ENCODE results near the gene OR2Y1.
"Not testable (repeated sequence)": the region's sequence is repeated elsewhere in the genome, so short reads cannot be mapped to it uniquely, and the experiment has no call there.

Gene OR2Y1

GRCh38 chr5:180784497-180785097 lies 44.7 kb upstream of the OR2Y1 start:
- H3K27ac ChIP-seq, result no peak overlapping the region
- CTCF ChIA-PET, result interaction anchor here (0.5 to 1.6 kb wide), 21 partner anchors 10 to 415 kb away, joined by 3 to 14 read pairs (median 4); partner anchors contain the start of gene MGAT1
- peak; percentile 90 for DNase-seq (ENCODE audit: low spot score)
- TF ChIP-seq, protein P1, sequence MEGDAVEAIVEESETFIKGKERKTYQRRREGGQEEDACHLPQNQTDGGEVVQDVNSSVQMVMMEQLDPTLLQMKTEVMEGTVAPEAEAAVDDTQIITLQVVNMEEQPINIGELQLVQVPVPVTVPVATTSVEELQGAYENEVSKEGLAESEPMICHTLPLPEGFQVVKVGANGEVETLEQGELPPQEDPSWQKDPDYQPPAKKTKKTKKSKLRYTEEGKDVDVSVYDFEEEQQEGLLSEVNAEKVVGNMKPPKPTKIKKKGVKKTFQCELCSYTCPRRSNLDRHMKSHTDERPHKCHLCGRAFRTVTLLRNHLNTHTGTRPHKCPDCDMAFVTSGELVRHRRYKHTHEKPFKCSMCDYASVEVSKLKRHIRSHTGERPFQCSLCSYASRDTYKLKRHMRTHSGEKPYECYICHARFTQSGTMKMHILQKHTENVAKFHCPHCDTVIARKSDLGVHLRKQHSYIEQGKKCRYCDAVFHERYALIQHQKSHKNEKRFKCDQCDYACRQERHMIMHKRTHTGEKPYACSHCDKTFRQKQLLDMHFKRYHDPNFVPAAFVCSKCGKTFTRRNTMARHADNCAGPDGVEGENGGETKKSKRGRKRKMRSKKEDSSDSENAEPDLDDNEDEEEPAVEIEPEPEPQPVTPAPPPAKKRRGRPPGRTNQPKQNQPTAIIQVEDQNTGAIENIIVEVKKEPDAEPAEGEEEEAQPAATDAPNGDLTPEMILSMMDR (conservative IDR thresholded peaks at IDR 0.05; ENCODE audit: low read depth), result peak; percentile 95
- POLR2A ChIA-PET (ENCODE audit: low non-redundant PET), result no interaction called here

GRCh38 chr5:180783340-180784052 lies 43.6 kb upstream of the OR2Y1 start:
- no peak for DNase-seq (ENCODE audit: low spot score)
- POLR2A ChIA-PET (ENCODE audit: low non-redundant PET), result no interaction called here
- TF ChIP-seq, protein P1 (conservative IDR thresholded peaks at IDR 0.05; ENCODE audit: low read depth), result no peak

DNA sequence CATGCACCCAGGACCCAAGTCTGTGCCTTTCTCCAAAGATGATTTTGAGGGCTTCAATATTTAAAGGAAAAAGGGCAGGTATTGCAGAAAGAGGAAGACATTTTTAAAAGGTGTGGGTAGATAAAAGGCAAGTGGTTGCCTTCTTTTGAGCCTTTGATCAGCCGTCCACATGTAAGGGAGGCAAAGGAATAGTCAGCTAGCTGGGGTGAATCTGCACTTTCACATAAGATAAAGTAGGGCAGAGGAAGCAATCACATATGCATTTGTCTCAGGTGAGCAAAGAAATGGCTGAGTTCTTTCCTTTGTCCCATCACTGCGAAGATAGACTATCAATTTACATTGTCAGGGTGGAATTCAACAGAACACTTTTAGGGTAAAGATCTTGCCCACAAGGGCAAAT lies 42.9 kb upstream of the OR2Y1 start:
- TF ChIP-seq, protein P1 (conservative IDR thresholded peaks at IDR 0.05; ENCODE audit: low read depth), result no peak
- no peak overlapping the region for H3K27ac ChIP-seq
- ChIA-PET CTCF (interaction anchor here (0.7 to 1.1 kb wide), 2 partner anchors 55 to 86 kb away, joined by 3 read pairs; no protein-coding TSS in a partner anchor), POLR2A (ENCODE audit: low non-redundant PET) (no interaction called here)
- DNase-seq (ENCODE audit: low spot score), result no peak

More at GRCh38 chr5:180783340-180784052, 43.6 kb upstream of the OR2Y1 start:
- CTCF ChIA-PET, result interaction anchor here (0.6 to 1.3 kb wide), 5 partner anchors 54 to 379 kb away, joined by 3 to 7 read pairs (median 3); no protein-coding TSS in a partner anchor
- H3K27ac ChIP-seq, result no peak overlapping the region

DNA sequence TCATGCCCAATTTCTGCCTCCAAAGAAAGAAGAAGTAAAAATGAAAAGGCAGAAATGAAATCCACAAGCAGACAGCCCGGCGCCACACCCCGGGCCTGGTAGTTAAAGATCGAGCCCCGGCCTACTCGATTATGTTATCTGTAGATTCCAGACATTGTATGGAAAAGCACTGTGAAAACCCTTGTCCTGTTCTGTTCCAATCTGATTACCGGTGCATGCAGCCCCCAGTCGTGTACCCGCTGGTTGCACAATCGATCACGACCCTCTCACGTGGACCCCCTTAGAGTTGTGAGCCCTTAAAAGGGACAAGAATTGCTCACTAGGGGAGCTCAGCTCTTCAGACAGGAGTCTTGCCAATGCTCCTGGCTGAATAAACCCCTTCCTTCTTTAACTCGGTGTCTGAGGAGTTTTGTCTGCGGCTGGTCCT lies 42.1 kb upstream of the OR2Y1 start:
- H3K27ac ChIP-seq; POLR2A ChIA-PET (ENCODE audit: low non-redundant PET); DNase-seq (ENCODE audit: low spot score); CTCF ChIA-PET: not testable (repeated sequence)

DNA sequence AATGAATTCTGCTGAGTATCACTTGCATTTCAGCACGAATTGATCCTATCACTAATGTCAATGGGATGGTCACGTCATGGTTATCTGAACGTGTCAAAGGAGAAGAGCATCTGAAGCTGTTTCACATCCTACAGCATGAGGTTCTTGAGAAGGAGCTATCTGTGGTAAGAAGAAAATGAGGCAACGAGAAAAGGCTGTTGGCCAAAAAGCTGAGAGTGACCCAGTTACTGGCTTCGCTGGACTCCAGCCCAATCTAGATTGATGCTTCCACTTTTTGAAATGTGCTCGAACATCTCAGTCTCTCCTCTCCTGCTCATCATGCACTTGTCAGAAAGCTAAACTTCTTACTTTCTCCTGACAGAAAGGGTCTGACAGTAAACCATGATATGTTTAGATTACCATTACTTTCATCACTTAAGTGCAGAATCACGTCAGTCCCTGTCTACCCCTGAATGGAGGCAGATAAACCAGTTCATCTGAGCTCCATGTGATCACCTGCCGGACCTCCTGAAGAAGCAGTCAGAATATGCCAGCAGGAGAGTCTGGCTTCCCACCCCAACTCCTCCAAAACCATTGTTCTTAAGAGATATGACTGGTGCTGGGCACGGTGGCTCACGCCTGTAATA lies 40.2 kb upstream of the OR2Y1 start:
- TF ChIP-seq, protein P1 (conservative IDR thresholded peaks at IDR 0.05; ENCODE audit: low read depth), result no peak
- H3K27ac ChIP-seq, result no peak overlapping the region
- ChIA-PET CTCF (interaction anchor here (0.6 to 1.3 kb wide), 2 partner anchors 392 to 393 kb away, joined by 7 to 10 read pairs; no protein-coding TSS in a partner anchor), POLR2A (ENCODE audit: low non-redundant PET) (no interaction called here)
- no peak for DNase-seq (ENCODE audit: low spot score)

DNA sequence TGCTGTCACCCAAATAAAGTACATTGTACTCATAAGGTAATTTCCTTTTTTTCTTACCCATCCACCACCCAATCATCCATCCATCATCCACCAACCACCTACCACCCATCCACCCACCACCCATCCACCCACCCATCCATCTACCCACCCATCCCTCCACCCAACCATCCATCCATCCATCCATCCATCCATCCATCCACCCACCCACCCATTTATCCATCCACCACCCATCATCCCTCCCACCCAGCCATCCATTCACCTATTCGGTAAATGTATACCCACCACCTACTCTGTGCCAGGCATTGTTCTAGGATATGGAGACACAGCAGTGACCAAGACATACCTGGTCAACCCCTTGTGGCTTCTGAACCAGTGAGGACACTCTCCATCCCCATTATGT lies 37.6 kb upstream of the OR2Y1 start:
- POLR2A ChIA-PET (ENCODE audit: low non-redundant PET), result no interaction called here

More for the DNA sequence above, 37.6 kb upstream of the OR2Y1 start:
- CTCF ChIA-PET, result no interaction called here
- no peak for DNase-seq (ENCODE audit: low spot score)
- TF ChIP-seq, protein P1 (conservative IDR thresholded peaks at IDR 0.05; ENCODE audit: low read depth), result no peak
- no peak overlapping the region for H3K27ac ChIP-seq

Measured in RWPE1 (cell line).